Fibroblast of lung (primary cell): ENCODE measurements around the gene RIPK4. TPM values are rescaled to one million over a fixed set of nuclear protein-coding genes. Genes with fewer than 3 reads are reported as not detected.

ENCODE experiments used
- DNase-seq, 2 donors: peaks; one replicate each; pipeline versions ENCODE4 v3.0.0 to v3.0.0-alpha.2; 2010; ENCODE audit warnings: low read depth in 2 of 2
- H2AFZ ChIP-seq: 2 replicates; pipeline ENCODE4 v1.5.1; 2012; ENCODE audit warnings: low read length, control low read depth, inconsistent platforms
- H3K27ac ChIP-seq: 2 replicates; pipeline ENCODE4 v1.5.1; 2011; ENCODE audit warnings: low read length, control low read depth; ENCODE audit not compliant: insufficient read depth
- H3K27me3 ChIP-seq: 2 replicates; pipeline ENCODE4 v1.5.1; 2011; ENCODE audit warnings: mild to moderate bottlenecking, low read length; ENCODE audit not compliant: control insufficient read depth, insufficient read depth
- H3K36me3 ChIP-seq: 2 replicates; pipeline ENCODE4 v1.5.1; 2011; ENCODE audit warnings: low read length; ENCODE audit not compliant: control insufficient read depth, insufficient read depth
- H3K4me1 ChIP-seq: 2 replicates; pipeline ENCODE4 v1.5.1; 2011; ENCODE audit warnings: low read length; ENCODE audit not compliant: control insufficient read depth, insufficient read depth; ENCODE audit errors: extremely low read depth
- H3K4me2 ChIP-seq: 2 replicates; pipeline ENCODE4 v1.5.1; 2011; ENCODE audit warnings: low read length, control low read depth; ENCODE audit not compliant: insufficient read depth; ENCODE audit errors: extremely low read depth
- H3K4me3 ChIP-seq, 4 experiments: fragments of 200-600 bp in 1 of 4; sonication (generic) in 1 of 4; replicated peaks in 1 of 4; 2 replicates each; pipeline ENCODE4 v1.5.1; 2011 to 2016; ENCODE audit warnings: low read length in 4 of 4, low read depth in 3 of 4, mild to moderate bottlenecking in 3 of 4, control low read depth in 2 of 4, inconsistent platforms in 1 of 4, mixed read lengths in 1 of 4; ENCODE audit not compliant: insufficient read depth in 1 of 4; ENCODE audit errors: control extremely low read depth in 1 of 4
- H3K79me2 ChIP-seq: 2 replicates; pipeline ENCODE4 v1.5.1; 2012; ENCODE audit warnings: mild to moderate bottlenecking, low read length, inconsistent platforms; ENCODE audit not compliant: control insufficient read depth, insufficient read depth
- H3K9ac ChIP-seq: 2 replicates; pipeline ENCODE4 v1.5.1; 2011; ENCODE audit warnings: mild to moderate bottlenecking, low read length, control low read depth; ENCODE audit not compliant: insufficient read depth
- H3K9me3 ChIP-seq: 2 replicates; pipeline ENCODE4 v1.5.1; 2012; ENCODE audit warnings: low read depth, low read length; ENCODE audit not compliant: control insufficient read depth, insufficient read depth
- H4K20me1 ChIP-seq: 2 replicates; pipeline ENCODE4 v1.5.1; 2011; ENCODE audit warnings: low read length; ENCODE audit not compliant: control insufficient read depth, insufficient read depth; ENCODE audit errors: extremely low read depth
- EZH2 ChIP-seq: IDR thresholded peaks from 2 replicates; pipeline ENCODE4 v1.5.1; 2012; ENCODE audit warnings: low read length, control low read depth, mild to moderate bottlenecking; ENCODE audit errors: missing control alignments
- polyA plus RNA-seq, 2 donors: library from polyadenylated mRNA; depleted of rRNA in 1 of 2; stranded (reverse) in 1 of 2; unstranded in 1 of 2; fragments of >200 nt; gene quantifications; 2 replicates each; pipeline ENCODE4 v1.2.1, GENCODE V29; 2011 to 2012; ENCODE audit warnings: missing spikeins in 1 of 2
- total RNA-seq: library from RNA; depleted of rRNA; stranded (reverse); fragments of >200 nt; gene quantifications from 2 replicates; pipeline ENCODE4 v1.2.1, GENCODE V29; 2014
- TF ChIP-seq, protein P1 (sequence below), 2 donors: IDR thresholded peaks in 1 of 2; conservative IDR thresholded peaks in 1 of 2; 1 replicate in 1 of 2; 2 replicates in 1 of 2; pipeline ENCODE4 v1.5.1; 2011 to 2012; ENCODE audit warnings: low read length in 2 of 2, control low read depth in 1 of 2, inconsistent platforms in 1 of 2, low read depth in 1 of 2, mild to moderate bottlenecking in 1 of 2

The RIPK4 gene
- total and polyA plus RNA-seq, 2 donors (not counting 1 experiment from before 2014, with no cell fraction given), result under 0.01 TPM; not detected in 1

DNA sequence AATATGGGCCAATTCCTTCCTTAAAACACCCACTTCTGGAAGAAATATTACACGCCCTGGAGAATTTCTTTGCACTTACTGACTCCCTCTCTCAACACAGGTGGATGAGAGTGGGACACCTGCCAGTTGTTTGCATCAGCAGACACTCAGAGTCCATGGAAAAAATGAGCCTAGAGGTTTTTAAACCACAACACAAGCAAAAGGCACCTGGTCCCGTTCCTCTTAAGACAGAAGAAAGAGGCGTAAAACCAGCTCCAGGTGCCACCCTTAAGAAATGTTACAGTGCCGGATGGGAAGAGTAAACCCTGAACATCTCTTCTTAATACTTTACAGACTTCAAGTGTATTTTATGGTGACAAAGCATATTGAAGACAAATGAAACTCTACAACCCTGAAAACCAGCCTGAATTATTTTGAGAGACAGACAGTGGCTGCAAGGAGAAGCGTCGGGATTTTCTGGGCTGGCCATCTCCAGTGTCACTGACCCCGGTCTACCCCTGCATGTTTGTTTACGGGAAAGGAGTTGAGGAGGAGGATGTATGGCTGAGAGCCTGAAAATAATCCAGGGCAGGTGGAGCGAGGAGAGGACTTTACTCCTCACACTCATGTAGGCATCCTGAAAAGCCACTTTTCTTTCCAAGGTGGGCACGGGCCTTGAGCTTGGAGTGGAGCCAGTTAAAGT, 7.8 kb upstream of the RIPK4 start:
- H3K9me3 ChIP-seq, result no peaks in the 10 kb centered on the region
- no peak overlapping the region for H3K27ac ChIP-seq
- no peaks in the 10 kb centered on the region for H4K20me1 ChIP-seq
- H3K9ac ChIP-seq, result no peak overlapping the region
- H3K4me1 ChIP-seq, result no peaks in the 10 kb centered on the region
- no peak overlapping the region for H3K4me3 ChIP-seq
- no peaks in the 10 kb centered on the region for H3K36me3 ChIP-seq
- no peak overlapping the region for H2AFZ ChIP-seq
- DNase-seq, result no peak
- no peak overlapping the region for H3K4me2 ChIP-seq
- peaks cover 48% of the 10 kb centered on the region for H3K27me3 ChIP-seq
- no peaks in the 10 kb centered on the region for H3K79me2 ChIP-seq
- no peak for TF ChIP-seq EZH2
- TF ChIP-seq, protein P1, sequence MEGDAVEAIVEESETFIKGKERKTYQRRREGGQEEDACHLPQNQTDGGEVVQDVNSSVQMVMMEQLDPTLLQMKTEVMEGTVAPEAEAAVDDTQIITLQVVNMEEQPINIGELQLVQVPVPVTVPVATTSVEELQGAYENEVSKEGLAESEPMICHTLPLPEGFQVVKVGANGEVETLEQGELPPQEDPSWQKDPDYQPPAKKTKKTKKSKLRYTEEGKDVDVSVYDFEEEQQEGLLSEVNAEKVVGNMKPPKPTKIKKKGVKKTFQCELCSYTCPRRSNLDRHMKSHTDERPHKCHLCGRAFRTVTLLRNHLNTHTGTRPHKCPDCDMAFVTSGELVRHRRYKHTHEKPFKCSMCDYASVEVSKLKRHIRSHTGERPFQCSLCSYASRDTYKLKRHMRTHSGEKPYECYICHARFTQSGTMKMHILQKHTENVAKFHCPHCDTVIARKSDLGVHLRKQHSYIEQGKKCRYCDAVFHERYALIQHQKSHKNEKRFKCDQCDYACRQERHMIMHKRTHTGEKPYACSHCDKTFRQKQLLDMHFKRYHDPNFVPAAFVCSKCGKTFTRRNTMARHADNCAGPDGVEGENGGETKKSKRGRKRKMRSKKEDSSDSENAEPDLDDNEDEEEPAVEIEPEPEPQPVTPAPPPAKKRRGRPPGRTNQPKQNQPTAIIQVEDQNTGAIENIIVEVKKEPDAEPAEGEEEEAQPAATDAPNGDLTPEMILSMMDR (conservative IDR thresholded peaks at IDR 0.05 in 1 of 2, IDR thresholded peaks at IDR 0.05 in 1 of 2; ENCODE audit: low read depth in 1 of 2, low read length in 2 of 2), result no peak

DNA sequence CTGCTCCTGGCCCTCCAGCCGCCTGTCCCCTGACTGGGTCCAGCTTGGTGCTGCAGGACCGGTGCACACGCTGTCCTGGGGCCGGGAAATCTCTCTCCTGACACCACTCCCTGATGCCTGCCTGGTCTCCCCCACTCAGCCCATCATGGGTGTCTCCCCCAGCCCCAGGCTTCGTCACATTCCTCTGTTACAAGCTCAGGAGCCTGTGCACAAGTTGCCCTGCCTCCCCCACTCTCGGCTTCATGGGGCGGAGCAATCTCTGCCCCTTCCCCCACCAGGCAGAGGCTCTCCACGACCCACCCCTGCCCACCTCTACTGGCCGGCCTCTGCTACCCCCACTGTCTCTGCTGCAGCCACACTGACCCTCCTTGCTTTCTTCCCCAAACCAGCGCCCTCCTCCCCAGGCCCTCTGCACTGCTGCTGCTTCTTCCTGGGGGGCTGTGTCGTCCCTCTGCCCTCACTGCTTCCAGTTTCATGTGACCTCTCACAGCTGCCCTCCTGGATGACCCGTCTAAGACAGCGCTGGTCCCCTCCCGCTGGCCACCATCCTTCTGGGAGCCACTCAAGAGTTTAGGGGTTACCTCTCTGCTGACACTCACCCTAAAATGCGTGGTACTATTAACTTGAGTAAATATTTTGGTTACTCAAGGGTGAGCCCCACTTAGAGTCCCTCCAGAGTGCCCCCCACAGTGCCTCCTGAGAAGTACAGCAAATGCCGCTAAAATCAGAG, 5.7 kb upstream of the RIPK4 start:
- Histone ChIP-seq H3K4me2 (no peak overlapping the region), H3K79me2 (no peaks in the 10 kb centered on the region), H3K27me3 (peaks cover 58% of the 10 kb centered on the region), H3K9ac (no peak overlapping the region), H3K9me3 (no peaks in the 10 kb centered on the region), H3K4me3 (no peak overlapping the region), H2AFZ (no peak overlapping the region), H3K27ac (no peak overlapping the region), H3K36me3 (no peaks in the 10 kb centered on the region), H4K20me1 (no peaks in the 10 kb centered on the region), H3K4me1 (peaks cover 2% of the 10 kb centered on the region)
- no peak for TF ChIP-seq EZH2
- TF ChIP-seq, protein P1 (conservative IDR thresholded peaks at IDR 0.05 in 1 of 2, IDR thresholded peaks at IDR 0.05 in 1 of 2; ENCODE audit: low read depth in 1 of 2, low read length in 2 of 2), result no peak
- DNase-seq, result no peak

DNA sequence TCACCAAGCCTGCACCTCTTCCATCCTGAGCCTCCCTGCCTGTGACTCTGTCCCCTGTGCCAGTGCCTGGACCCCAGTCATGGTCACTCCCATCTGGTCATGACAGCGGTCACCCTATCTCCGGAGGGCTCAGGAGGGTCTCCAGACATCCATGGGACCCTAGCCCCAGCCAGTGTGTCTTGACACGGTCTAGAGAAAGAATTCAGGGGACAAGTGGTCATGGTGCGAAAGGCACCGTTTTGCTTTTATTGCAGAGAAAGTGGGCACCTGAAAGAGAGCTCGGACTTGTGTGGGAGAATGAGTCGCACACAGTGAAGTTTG, 4.7 kb upstream of the RIPK4 start:
- Histone ChIP-seq H3K4me1 (peaks cover 2% of the 10 kb centered on the region), H2AFZ (no peak overlapping the region), H3K27me3 (peaks cover 60% of the 10 kb centered on the region), H3K4me3 (no peak overlapping the region), H3K27ac (no peak overlapping the region), H3K9me3 (no peaks in the 10 kb centered on the region), H3K79me2 (no peaks in the 10 kb centered on the region), H4K20me1 (no peaks in the 10 kb centered on the region), H3K4me2 (no peak overlapping the region), H3K9ac (no peak overlapping the region), H3K36me3 (no peaks in the 10 kb centered on the region)
- peak; percentile 12 for TF ChIP-seq EZH2
- TF ChIP-seq, protein P1 (conservative IDR thresholded peaks at IDR 0.05 in 1 of 2, IDR thresholded peaks at IDR 0.05 in 1 of 2; ENCODE audit: low read depth in 1 of 2, low read length in 2 of 2), result no peak
- no peak for DNase-seq
